Suprapubic skin (tissue), 4 donors: Measurements from ENCODE around the gene RPS28. TPM values are rescaled to one million over a fixed set of nuclear protein-coding genes. Genes with fewer than 3 reads are reported as not detected.

Experiments used
- DNase-seq, 2 donors: peaks; one replicate each; pipeline ENCODE4 v3.0.0-alpha.2; 2019; ENCODE audit warnings: low spot score in 2 of 2
- H3K27ac ChIP-seq: fragments of 200-600 bp; sonication (generic); one replicate; pipeline ENCODE4 v1.5.1; 2019
- H3K27me3 ChIP-seq: fragments of 200-600 bp; sonication (generic); one replicate; pipeline ENCODE4 v1.5.1; 2019
- H3K36me3 ChIP-seq: fragments of 200-600 bp; sonication (generic); one replicate; pipeline ENCODE4 v1.5.1; 2019
- H3K4me1 ChIP-seq: fragments of 200-600 bp; sonication (generic); one replicate; pipeline ENCODE4 v1.5.1; 2019
- H3K4me3 ChIP-seq: fragments of 200-600 bp; sonication (generic); one replicate; pipeline ENCODE4 v1.5.1; 2019; ENCODE audit warnings: mild to moderate bottlenecking
- H3K9me3 ChIP-seq: fragments of 200-600 bp; sonication (generic); one replicate; pipeline ENCODE4 v1.5.1; 2019
- EP300 ChIP-seq: sonication (generic); formaldehyde crosslinking; IDR thresholded peaks from one replicate; pipeline ENCODE4 v1.6.1; 2017; ENCODE audit warnings: antibody characterized with exemption
- WGBS: methylation state at CpG from one replicate; pipeline ENCODE4 v1.1.5; 2018; 5-methylcytosine and 5-hydroxymethylcytosine counted together
- total RNA-seq, 4 donors: library from RNA; depleted of rRNA; stranded (reverse); fragments of >200 nt; gene quantifications; one replicate each; pipeline ENCODE4 v1.1.0, GENCODE V29; 2016

The RPS28 gene
- total RNA-seq, 4 donors from 2014 or later: 464 to 1,363 (median 834) TPM

DNA sequence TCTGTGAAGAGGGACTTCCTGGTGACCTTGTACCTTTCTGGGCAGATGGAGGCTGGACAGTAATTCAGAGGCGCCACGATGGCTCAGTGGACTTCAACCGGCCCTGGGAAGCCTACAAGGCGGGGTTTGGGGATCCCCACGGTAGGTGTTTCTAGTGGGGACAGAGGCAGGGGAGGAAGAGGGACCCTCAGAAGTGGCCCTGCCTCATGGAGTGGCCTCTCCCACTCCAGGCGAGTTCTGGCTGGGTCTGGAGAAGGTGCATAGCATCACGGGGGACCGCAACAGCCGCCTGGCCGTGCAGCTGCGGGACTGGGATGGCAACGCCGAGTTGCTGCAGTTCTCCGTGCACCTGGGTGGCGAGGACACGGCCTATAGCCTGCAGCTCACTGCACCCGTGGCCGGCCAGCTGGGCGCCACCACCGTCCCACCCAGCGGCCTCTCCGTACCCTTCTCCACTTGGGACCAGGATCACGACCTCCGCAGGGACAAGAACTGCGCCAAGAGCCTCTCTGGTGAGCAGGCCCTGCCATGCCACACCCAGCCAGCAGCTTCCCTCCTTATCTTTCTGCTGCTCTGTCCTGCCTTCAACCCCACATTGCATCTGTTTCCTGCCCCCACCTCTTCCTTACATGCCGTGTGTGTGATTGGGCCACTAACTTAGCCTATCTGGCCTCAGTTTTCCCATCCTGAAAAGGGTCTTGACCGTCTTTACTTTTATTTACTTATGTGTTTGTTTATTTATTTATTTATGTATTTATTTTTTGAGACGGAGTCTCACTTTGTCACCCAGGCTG is 49.9 kb downstream of the RPS28 start:
- TF ChIP-seq EP300: no peak
- WGBS: 85% methylated on average over 28 of the region's 28 CpGs
- H3K4me3 ChIP-seq: peak overlapping the region; percentile 30
- peak overlapping the region; percentile 69 for H3K27ac ChIP-seq
- H3K9me3 ChIP-seq: no peaks in the 10 kb centered on the region
- H3K4me1 ChIP-seq: peaks cover 58% of the 10 kb centered on the region
- H3K27me3 ChIP-seq: no peaks in the 10 kb centered on the region
- DNase-seq: no peak
- peaks cover 39% of the 10 kb centered on the region for H3K36me3 ChIP-seq

Other genes starting within 250 kb of the RPS28 start
- gene FBN3, start 171.9 kb upstream of the RPS28 start, total RNA-seq: under 1 TPM in 2 of 4 donors, not detected in 2; 0.05 to 0.17 TPM
- gene CERS4, start 112.1 kb upstream of the RPS28 start, total RNA-seq: 100 to 1,000 TPM in 3 of 4 donors, 10 to 100 TPM in 1; 84.6 to 132 (median 118) TPM
- 10 to 100 TPM; 11.8 to 41.0 (median 22.3) TPM for gene CD320, start 13.1 kb upstream of the RPS28 start, total RNA-seq
- 10 to 100 TPM; 23.3 to 38.7 (median 25.2) TPM for gene NDUFA7, start 121 bp upstream of the RPS28 start, total RNA-seq
- 1 to 10 TPM in 3 of 4 donors, under 1 TPM in 1; 0.83 to 7.9 (median 4.3) TPM for gene KANK3, start 21.8 kb downstream of the RPS28 start, total RNA-seq
- gene ANGPTL4, start 42.7 kb downstream of the RPS28 start, total RNA-seq: 10 to 100 TPM; 15.3 to 56.4 (median 19.1) TPM
- 100 to 1,000 TPM in 1 of 4 donors, 10 to 100 TPM in 3; 44.8 to 104 (median 57.8) TPM for gene RAB11B, start 68.9 kb downstream of the RPS28 start, total RNA-seq
- gene MARCHF2, start 91.8 kb downstream of the RPS28 start, total RNA-seq: 10 to 100 TPM; 47.4 to 99.0 (median 90.8) TPM
- gene HNRNPM, start 123.5 kb downstream of the RPS28 start, total RNA-seq: 100 to 1,000 TPM in 3 of 4 donors, 10 to 100 TPM in 1; 85.5 to 128 (median 121) TPM
- 1 to 10 TPM in 1 of 4 donors, under 1 TPM in 2, not detected in 1; 0.25 to 2.3 (median 0.34) TPM for gene PRAM1, start 181.1 kb downstream of the RPS28 start, total RNA-seq
- 10 to 100 TPM; 10.4 to 43.7 (median 18.0) TPM for gene ZNF414, start 192.7 kb downstream of the RPS28 start, total RNA-seq